Measurements from ENCODE around the gene SYNPO2. TPM values are rescaled to one million over a fixed set of nuclear protein-coding genes. Genes with fewer than 3 reads are reported as not detected.

The SYNPO2 gene
- total RNA-seq, 1 experiment from 2014 or later, result 0.26 TPM

DNA sequence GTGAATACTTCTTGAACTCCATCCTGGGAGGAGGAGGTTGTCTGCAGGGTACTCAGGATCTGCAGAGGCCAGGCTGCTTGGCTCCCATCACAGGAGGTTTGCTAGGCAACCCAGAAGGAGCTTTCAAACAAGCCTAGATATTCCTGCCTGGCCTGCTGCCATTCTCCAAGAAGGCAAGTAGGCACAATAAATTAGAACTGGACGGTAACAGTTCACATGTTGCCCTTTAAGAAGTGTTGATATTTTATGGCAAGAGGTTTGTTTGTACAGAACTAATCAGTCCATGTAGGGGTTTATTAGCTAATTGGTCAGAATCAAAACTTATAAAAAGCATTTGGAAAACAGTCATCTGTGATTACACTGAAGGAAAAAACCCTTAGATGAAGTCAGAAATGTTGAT is 39.3 kb downstream of the SYNPO2 start:
- Histone ChIP-seq H3K27ac (ENCODE audit: low read depth, low read length, poor library complexity, severe bottlenecking) (no peak overlapping the region), H3K4me1 (ENCODE audit: insufficient read depth, low read length, poor library complexity, severe bottlenecking) (no peaks in the 10 kb centered on the region), H3K9me3 (ENCODE audit: low read depth, low read length, poor library complexity, severe bottlenecking) (no peaks in the 10 kb centered on the region), H3K27me3 (replicated peaks; ENCODE audit: insufficient read depth, low read depth, low read length, poor library complexity) (no peaks in the 10 kb centered on the region), H3K36me3 (ENCODE audit: insufficient read depth, low read length, poor library complexity, severe bottlenecking) (no peaks in the 10 kb centered on the region), H3K4me3 (ENCODE audit: low read depth, low read length, poor library complexity, severe bottlenecking) (no peak overlapping the region)
- BruUV-seq (replicated peaks), result no TSS peak
- TF ChIP-seq EZH2 (IDR thresholded peaks at IDR 0.05; ENCODE audit: borderline replicate concordance, low read depth, low read length, poor library complexity, severe bottlenecking), result no peak
- TF ChIP-seq, protein P1, sequence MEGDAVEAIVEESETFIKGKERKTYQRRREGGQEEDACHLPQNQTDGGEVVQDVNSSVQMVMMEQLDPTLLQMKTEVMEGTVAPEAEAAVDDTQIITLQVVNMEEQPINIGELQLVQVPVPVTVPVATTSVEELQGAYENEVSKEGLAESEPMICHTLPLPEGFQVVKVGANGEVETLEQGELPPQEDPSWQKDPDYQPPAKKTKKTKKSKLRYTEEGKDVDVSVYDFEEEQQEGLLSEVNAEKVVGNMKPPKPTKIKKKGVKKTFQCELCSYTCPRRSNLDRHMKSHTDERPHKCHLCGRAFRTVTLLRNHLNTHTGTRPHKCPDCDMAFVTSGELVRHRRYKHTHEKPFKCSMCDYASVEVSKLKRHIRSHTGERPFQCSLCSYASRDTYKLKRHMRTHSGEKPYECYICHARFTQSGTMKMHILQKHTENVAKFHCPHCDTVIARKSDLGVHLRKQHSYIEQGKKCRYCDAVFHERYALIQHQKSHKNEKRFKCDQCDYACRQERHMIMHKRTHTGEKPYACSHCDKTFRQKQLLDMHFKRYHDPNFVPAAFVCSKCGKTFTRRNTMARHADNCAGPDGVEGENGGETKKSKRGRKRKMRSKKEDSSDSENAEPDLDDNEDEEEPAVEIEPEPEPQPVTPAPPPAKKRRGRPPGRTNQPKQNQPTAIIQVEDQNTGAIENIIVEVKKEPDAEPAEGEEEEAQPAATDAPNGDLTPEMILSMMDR (conservative IDR thresholded peaks at IDR 0.05; ENCODE audit: low read depth, low read length), result no peak
- ChIA-PET CTCF (no interaction called here), POLR2A (ENCODE audit: low non-redundant PET) (no interaction called here)
- no peak for DNase-seq (ENCODE audit: low spot score)
- intact Hi-C loops (cut with micrococcal nuclease; ENCODE audit: unreplicated experiment), result no loop called here

DNA sequence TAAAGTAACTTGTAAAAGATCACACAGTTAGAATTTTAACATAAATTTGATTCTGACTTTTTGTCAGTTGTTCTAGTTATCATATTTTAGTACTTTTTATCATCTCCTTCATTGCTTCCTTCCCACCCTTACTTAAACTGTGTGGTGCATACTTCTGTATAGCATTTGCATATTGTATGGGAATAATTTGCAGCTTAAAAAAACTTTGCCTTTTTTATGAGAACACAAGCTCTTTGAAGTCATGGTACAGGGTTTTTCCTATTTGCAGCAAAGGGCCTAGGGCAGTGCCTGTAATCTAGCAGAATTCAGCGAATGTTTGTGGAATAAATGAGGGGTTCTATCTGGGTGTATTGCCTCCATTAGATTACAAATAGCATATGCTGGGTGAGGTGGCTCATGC is 41.6 kb downstream of the SYNPO2 start:
- no TSS peak for BruUV-seq (replicated peaks)
- ChIA-PET POLR2A (ENCODE audit: low non-redundant PET) (no interaction called here), CTCF (no interaction called here)

DNA sequence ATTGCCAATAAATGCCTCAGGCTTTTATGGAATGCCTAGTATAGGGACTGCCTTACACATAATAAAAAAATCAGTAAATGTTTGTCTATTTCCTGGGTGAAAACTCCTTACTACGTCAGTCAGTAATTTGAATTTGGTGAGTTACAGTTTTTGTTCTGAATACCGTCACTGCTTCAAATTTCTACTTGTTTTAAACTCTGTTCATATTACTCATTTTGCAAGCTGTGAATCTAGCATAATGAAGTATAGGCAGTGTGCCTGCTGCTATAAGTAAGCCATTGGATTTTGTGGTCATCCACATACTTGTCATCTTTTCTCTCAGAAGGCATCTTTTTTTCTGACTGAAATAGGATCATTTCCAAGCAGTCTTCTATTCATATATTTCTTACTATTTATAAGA is 43.1 kb downstream of the SYNPO2 start:
- no TSS peak for BruUV-seq (replicated peaks)
- Histone ChIP-seq H3K36me3 (ENCODE audit: insufficient read depth, low read length, poor library complexity, severe bottlenecking) (no peaks in the 10 kb centered on the region), H3K4me3 (ENCODE audit: low read depth, low read length, poor library complexity, severe bottlenecking) (no peak overlapping the region), H3K9me3 (ENCODE audit: low read depth, low read length, poor library complexity, severe bottlenecking) (no peaks in the 10 kb centered on the region), H3K27ac (ENCODE audit: low read depth, low read length, poor library complexity, severe bottlenecking) (no peak overlapping the region), H3K27me3 (replicated peaks; ENCODE audit: insufficient read depth, low read depth, low read length, poor library complexity) (no peaks in the 10 kb centered on the region), H3K4me1 (ENCODE audit: insufficient read depth, low read length, poor library complexity, severe bottlenecking) (no peaks in the 10 kb centered on the region)
- intact Hi-C loops (cut with micrococcal nuclease; ENCODE audit: unreplicated experiment), result no loop called here
- TF ChIP-seq EZH2 (IDR thresholded peaks at IDR 0.05; ENCODE audit: borderline replicate concordance, low read depth, low read length, poor library complexity, severe bottlenecking), result no peak
- TF ChIP-seq, protein P1 (conservative IDR thresholded peaks at IDR 0.05; ENCODE audit: low read depth, low read length), result no peak
- CTCF ChIA-PET, result no interaction called here
- POLR2A ChIA-PET (ENCODE audit: low non-redundant PET), result no interaction called here
- DNase-seq (ENCODE audit: low spot score), result no peak

More for the DNA sequence above, 41.6 kb downstream of the SYNPO2 start:
- no peaks in the 10 kb centered on the region for H3K9me3 ChIP-seq (ENCODE audit: low read depth, low read length, poor library complexity, severe bottlenecking)
- H3K4me3 ChIP-seq (ENCODE audit: low read depth, low read length, poor library complexity, severe bottlenecking), result no peak overlapping the region
- no peaks in the 10 kb centered on the region for H3K36me3 ChIP-seq (ENCODE audit: insufficient read depth, low read length, poor library complexity, severe bottlenecking)
- H3K27me3 ChIP-seq (replicated peaks; ENCODE audit: insufficient read depth, low read depth, low read length, poor library complexity), result no peaks in the 10 kb centered on the region
- TF ChIP-seq, protein P1 (conservative IDR thresholded peaks at IDR 0.05; ENCODE audit: low read depth, low read length), result no peak
- no peak for TF ChIP-seq EZH2 (IDR thresholded peaks at IDR 0.05; ENCODE audit: borderline replicate concordance, low read depth, low read length, poor library complexity, severe bottlenecking)
- no peaks in the 10 kb centered on the region for H3K4me1 ChIP-seq (ENCODE audit: insufficient read depth, low read length, poor library complexity, severe bottlenecking)
- intact Hi-C loops (cut with micrococcal nuclease; ENCODE audit: unreplicated experiment), result no loop called here
- H3K27ac ChIP-seq (ENCODE audit: low read depth, low read length, poor library complexity, severe bottlenecking), result no peak overlapping the region
- DNase-seq (ENCODE audit: low spot score), result no peak

Data from A673 (cell line).